AG09319 (cell line): ENCODE results near the gene TMPRSS2.

Experiments
- DNase-seq: peaks from one replicate; pipeline ENCODE4 v3.0.0-alpha.2; 2010; ENCODE audit warnings: low read depth; ENCODE audit errors: extremely low read depth
- TF ChIP-seq, protein P1 (sequence below): IDR thresholded peaks from 2 replicates; pipeline ENCODE4 v1.5.1; 2011; ENCODE audit warnings: low read depth, mild to moderate bottlenecking, inconsistent platforms, low read length, moderate library complexity

TMPRSS2 gene

DNA sequence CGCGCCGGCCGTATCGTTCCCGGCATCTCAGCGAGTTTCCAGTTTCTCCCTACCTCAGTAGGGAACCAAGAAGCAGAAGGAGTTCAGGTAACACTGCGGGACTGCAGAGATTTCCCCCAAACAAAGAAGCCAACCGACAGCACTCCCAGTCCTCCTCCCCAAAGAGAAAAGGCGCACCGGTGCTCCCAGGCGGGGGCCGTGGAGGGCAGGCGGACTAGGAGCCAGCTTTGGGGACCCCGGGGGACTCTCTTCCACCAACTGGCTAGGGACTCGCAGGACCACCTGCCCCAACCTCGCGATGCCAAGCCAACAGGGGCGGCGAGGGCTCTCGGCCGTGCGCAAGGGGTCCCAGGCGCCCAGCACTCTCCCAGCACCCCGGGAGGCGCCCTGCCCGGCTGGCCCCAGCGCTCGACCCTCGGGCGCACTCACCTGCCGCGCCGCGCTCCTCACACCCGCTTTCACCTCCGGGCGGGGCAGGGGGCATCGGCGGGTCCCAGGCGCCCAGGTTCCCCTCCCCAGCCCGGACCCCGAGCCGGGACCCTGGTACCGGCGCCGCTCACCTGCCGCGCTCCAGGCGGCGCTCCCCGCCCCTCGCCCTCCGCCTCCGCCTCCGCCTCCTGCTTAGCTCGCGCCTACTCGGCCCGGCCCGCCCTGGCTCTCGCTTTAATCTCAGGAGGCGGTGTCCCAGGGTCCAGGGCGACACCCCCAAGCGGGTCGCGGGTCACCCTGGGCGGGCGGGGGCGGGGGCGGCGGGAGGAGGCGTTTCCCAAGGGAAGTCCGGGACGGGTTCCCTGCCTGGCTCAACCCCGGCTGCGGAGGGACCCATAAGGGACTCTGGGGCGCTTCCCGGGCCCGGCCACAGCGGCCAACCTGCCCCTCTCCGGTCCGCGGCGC lies at the start of gene TMPRSS2:
Gene TMPRSS2, minus strand, starts transcription at position 638 of the 894 bp plus-strand sequence. CDS start 10,025 bp downstream, outside the sequence.
- TF ChIP-seq, protein P1, sequence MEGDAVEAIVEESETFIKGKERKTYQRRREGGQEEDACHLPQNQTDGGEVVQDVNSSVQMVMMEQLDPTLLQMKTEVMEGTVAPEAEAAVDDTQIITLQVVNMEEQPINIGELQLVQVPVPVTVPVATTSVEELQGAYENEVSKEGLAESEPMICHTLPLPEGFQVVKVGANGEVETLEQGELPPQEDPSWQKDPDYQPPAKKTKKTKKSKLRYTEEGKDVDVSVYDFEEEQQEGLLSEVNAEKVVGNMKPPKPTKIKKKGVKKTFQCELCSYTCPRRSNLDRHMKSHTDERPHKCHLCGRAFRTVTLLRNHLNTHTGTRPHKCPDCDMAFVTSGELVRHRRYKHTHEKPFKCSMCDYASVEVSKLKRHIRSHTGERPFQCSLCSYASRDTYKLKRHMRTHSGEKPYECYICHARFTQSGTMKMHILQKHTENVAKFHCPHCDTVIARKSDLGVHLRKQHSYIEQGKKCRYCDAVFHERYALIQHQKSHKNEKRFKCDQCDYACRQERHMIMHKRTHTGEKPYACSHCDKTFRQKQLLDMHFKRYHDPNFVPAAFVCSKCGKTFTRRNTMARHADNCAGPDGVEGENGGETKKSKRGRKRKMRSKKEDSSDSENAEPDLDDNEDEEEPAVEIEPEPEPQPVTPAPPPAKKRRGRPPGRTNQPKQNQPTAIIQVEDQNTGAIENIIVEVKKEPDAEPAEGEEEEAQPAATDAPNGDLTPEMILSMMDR = no peak
- no peak for DNase-seq

DNA sequence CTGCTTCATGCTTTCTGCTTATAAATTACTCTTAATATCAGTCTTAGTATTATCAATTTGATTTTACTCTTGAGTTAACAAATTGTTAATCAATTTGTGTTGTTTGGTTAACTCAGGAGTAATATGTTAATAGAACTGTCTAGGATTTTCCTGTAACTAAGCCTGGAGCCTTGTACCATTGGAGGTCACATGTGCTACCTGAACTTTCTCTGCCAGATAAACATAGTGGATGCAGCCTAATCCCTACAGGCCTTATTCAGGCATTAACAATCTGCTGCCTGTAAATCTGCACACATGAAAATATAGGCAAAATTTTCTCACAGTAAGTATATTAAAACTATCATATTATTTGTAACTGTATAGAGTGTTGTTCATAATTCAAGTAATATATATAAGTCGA lies 47.1 kb upstream of the TMPRSS2 start:
- DNase-seq = no peak
- TF ChIP-seq, protein P1 = no peak

DNA sequence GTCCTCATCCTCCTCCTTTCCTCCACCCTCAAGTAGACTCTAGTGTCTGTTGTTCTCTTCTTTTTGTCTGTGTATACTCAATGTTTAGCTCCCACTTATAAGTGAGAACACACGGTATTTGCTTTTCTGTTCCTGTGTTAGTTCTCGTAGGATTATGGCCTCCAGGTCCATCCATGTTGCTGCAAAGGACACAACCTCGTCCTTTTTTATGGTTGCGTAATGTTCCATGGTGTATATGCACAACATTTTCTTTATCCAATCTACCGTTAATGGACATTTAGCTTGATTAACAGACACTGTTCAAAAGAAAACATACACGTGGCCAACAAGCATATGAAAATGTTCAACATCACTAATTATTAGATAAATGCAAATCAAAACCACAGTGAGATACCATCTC lies 44.3 kb upstream of the TMPRSS2 start:
- TF ChIP-seq, protein P1 = no peak
- DNase-seq = no peak

DNA sequence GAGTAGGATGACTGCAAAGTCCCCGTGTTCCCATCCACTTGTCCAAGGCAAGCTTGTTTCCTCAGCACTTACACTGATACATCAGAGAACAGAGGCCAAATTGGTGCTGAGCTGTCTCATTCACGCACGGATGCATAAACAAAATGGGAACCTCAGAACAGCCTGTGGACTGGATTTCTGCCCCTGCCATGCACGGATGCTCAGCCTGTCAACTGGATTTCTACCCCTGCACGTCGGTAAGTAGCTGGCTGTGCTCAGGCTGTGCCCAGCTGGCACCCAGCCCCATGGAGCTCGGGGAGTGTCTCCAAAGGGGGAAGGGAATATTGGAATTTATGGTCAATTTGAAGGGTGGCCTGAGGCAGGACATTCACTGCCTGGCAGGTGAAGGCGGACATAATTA lies 40.8 kb upstream of the TMPRSS2 start:
- TF ChIP-seq, protein P1 = no peak
- no peak for DNase-seq

DNA sequence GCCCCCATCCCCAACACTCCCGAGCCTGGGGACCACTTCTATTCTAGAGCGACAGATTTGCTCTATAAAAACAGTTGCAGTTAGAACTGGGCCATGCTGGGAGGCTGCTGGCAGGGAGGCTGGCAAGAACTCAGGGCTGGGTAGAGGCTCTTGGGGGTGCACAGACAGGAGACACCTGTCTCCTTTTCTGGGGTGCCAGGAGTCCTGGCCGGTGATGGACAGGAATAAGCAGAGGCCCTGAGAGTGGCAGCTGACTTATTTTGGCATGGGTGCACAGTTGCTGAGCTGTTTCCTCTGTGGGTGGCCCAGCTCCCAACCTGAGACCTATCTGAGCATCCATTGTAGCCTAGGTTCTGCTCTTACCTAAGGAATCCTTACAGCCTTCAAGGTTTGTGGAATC lies 39.2 kb upstream of the TMPRSS2 start:
- DNase-seq = no peak
- TF ChIP-seq, protein P1 = no peak

DNA sequence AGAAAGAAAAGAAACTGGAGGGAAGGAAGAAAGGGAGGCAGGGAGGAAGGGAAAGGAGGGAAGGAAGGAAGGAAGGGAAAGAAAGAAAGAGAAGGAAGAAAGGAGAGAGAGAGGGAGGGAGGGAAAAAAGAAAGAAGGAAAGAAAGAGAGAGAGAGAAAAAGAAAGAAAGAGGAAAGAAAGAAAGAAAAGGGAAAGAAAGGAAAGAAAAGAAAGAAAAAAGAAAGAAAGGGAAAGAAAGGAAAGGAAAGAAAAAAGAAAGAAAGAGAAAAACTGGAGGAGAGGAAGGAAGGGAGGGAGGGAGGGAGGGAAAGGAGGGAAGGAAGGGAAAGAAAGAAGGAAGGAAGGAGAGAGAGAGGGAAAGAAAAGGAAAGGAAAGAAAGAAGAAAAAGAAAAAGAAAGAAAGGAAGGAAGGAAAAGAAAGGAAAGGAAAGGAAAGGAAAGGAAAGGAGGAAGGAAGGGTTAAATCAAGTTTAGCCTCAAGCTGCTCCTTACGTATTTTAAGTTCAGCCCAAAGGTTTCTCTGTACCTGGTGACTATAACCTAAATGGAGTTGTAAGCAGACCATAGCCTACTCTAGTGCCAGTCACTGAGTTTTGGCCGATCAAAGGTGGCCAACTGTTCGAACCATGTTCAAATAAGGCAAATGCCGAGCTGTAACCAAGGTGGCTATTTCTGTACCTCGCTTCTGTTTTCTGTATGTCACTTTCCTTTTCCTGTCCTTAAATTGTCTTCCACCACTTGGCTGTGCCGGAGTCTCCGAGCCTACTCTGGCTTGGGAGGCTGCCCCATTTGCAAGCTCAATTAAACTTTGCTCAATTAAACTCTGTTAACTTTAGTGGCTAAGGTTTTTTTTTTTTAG lies 37.8 kb upstream of the TMPRSS2 start:
- TF ChIP-seq, protein P1 = no peak
- DNase-seq = no peak

DNA sequence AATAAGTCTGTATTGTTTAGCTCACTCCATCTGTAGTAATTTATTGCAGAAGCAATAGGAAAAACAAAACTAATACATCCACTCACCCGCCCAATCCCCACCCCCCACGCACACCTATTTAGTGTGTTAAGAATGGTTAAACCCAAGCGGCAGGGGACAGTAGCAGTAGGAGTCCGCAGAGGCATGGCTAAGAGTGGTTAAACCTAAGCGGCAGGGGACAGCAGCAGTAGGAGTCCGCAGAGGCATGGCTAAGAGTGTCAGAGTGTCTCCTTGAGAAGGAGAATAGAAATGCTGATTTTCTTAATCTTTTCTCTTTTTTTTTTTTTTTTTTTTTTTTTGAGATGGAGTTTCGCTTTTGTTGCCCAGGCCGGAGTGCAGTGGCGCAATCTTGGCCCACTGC lies 34.8 kb upstream of the TMPRSS2 start:
- no peak for DNase-seq
- TF ChIP-seq, protein P1 = no peak
